Keratinocyte (primary cell): Measurements from ENCODE around the gene MEF2B. TPM values are rescaled to one million over a fixed set of nuclear protein-coding genes. Genes with fewer than 3 reads are reported as not detected.
"Not testable (repeated sequence)": the region's sequence is repeated elsewhere in the genome, so short reads cannot be mapped to it uniquely, and the experiment has no call there.

Source experiments
- DNase-seq: peaks from one replicate; pipeline ENCODE4 v3.0.0-alpha.2; 2011; ENCODE audit warnings: low read depth, missing footprints, low spot score
- FAIRE-seq: peaks from 2 replicates; lab custom pipeline; 2011; peaks lifted over from hg19 to GRCh38; lab: Jason Lieb, UNC
- H2AFZ ChIP-seq: 2 replicates; pipeline ENCODE4 v1.6.0; 2012; ENCODE audit warnings: low read length, control low read depth, inconsistent platforms; ENCODE audit not compliant: control insufficient read depth
- H3K27ac ChIP-seq: 2 replicates; pipeline ENCODE4 v1.5.1; 2011; ENCODE audit warnings: low read length; ENCODE audit not compliant: control insufficient read depth, insufficient read depth
- H3K27me3 ChIP-seq: 3 replicates; pipeline ENCODE4 v1.6.0; 2011; ENCODE audit warnings: low read length; ENCODE audit not compliant: control insufficient read depth, insufficient read depth; ENCODE audit errors: extremely low read depth
- H3K36me3 ChIP-seq, 2 experiments: 2 replicates in 1 of 2; 3 replicates in 1 of 2; pipeline ENCODE4 v1.5.1; 2011; ENCODE audit warnings: low read length in 2 of 2, mild to moderate bottlenecking in 1 of 2; ENCODE audit not compliant: control insufficient read depth in 2 of 2, insufficient read depth in 2 of 2; ENCODE audit errors: extremely low read depth in 1 of 2
- H3K4me1 ChIP-seq: 3 replicates; pipeline ENCODE4 v1.5.1; 2011; ENCODE audit warnings: low read length; ENCODE audit not compliant: control insufficient read depth, insufficient read depth; ENCODE audit errors: extremely low read depth
- H3K4me2 ChIP-seq: 3 replicates; pipeline ENCODE4 v1.6.0; 2011; ENCODE audit warnings: low read depth, low read length; ENCODE audit not compliant: control insufficient read depth, insufficient read depth; ENCODE audit errors: extremely low read depth
- H3K4me3 ChIP-seq, 3 experiments: fragments of 200-600 bp in 1 of 3; sonication (generic) in 1 of 3; 2 replicates in 2 of 3; 3 replicates in 1 of 3; pipeline ENCODE4 v1.5.1; 2011 to 2016; ENCODE audit warnings: low read length in 3 of 3, mild to moderate bottlenecking in 3 of 3, control low read depth in 2 of 3, inconsistent platforms in 1 of 3, low read depth in 1 of 3, mixed read lengths in 1 of 3, mixed run types in 1 of 3, moderate library complexity in 1 of 3; ENCODE audit not compliant: control insufficient read depth in 2 of 3, insufficient read depth in 2 of 3; ENCODE audit errors: extremely low read depth in 1 of 3
- H3K79me2 ChIP-seq: 2 replicates; pipeline ENCODE4 v1.6.0; 2012; ENCODE audit warnings: low read length; ENCODE audit not compliant: control insufficient read depth, insufficient read depth
- H3K9ac ChIP-seq: 3 replicates; pipeline ENCODE4 v1.6.0; 2011; ENCODE audit warnings: low read length; ENCODE audit not compliant: control insufficient read depth, insufficient read depth; ENCODE audit errors: extremely low read depth
- H3K9me1 ChIP-seq: 3 replicates; pipeline ENCODE4 v1.6.0; 2011; ENCODE audit warnings: low read length; ENCODE audit not compliant: control insufficient read depth, insufficient read depth; ENCODE audit errors: extremely low read depth
- H3K9me3 ChIP-seq: 2 replicates; pipeline ENCODE4 v1.5.1; 2012; ENCODE audit warnings: low read depth, low read length; ENCODE audit not compliant: control insufficient read depth
- H4K20me1 ChIP-seq: 3 replicates; pipeline ENCODE4 v1.6.0; 2011; ENCODE audit warnings: low read length; ENCODE audit not compliant: control insufficient read depth, insufficient read depth; ENCODE audit errors: extremely low read depth
- CTCF ChIP-seq, 3 experiments: IDR thresholded peaks in 1 of 3; conservative IDR thresholded peaks in 1 of 3; optimal IDR thresholded peaks in 1 of 3; 2 replicates in 2 of 3; 3 replicates in 1 of 3; pipeline versions ENCODE3 to v1.5.1; 2011; ENCODE audit warnings: low read length in 3 of 3, mild to moderate bottlenecking in 3 of 3, moderate library complexity in 2 of 3, control low read depth in 1 of 3, inconsistent platforms in 1 of 3; ENCODE audit not compliant: insufficient read depth in 2 of 3; ENCODE audit errors: extremely low read depth in 1 of 3
- EZH2 ChIP-seq: IDR thresholded peaks from one replicate; pipeline ENCODE4 v1.6.1; 2012; ENCODE audit warnings: inconsistent platforms, mild to moderate bottlenecking, low read length, moderate library complexity
- dilution Hi-C: fragments of 300-500 bp; cut with MboI; formaldehyde crosslinking; loops from one replicate; pipeline ENCODE4 v1.7.0; 2020; ENCODE audit warnings: low sequenced_read_pairs; ENCODE audit not compliant: extremely low pct_ligation_motif_present
- polyA plus RNA-seq, 5 experiments: library from polyadenylated mRNA; depleted of rRNA in 3 of 5; stranded (reverse) in 3 of 5; stranded (forward) in 1 of 5; unstranded in 1 of 5; fragments of >200 nt; gene quantifications; 1 replicate in 1 of 5; 2 replicates in 3 of 5; 3 replicates in 1 of 5; pipeline versions ENCODE4 v1.2.1 to v1.2.3, GENCODE V29; 2011 to 2012; ENCODE audit warnings: missing spikeins in 2 of 5, low read depth in 1 of 5, low replicate concordance in 1 of 5

MEF2B gene
- polyA plus RNA-seq, 1 donor (not counting 4 experiments of a cell fraction or from before 2014, with no cell fraction given), result 0.05 TPM

- no peaks in the 10 kb centered on the region for H3K27me3 ChIP-seq
- H3K4me1 ChIP-seq, result no peaks in the 10 kb centered on the region
- FAIRE-seq, result no peak
- H3K27ac ChIP-seq, result no peak overlapping the region
- no peaks in the 10 kb centered on the region for H4K20me1 ChIP-seq
- H3K9ac ChIP-seq, result no peak overlapping the region
- no peaks in the 10 kb centered on the region for H3K79me2 ChIP-seq
- no peaks in the 10 kb centered on the region for H3K9me1 ChIP-seq
- no peak overlapping the region for H3K4me2 ChIP-seq
- dilution Hi-C loops, result no loop called here
- no peaks in the 10 kb centered on the region for H3K9me3 ChIP-seq
- no peak overlapping the region for H3K4me3 ChIP-seq
- DNase-seq, result no peak
- peaks cover 0 to 3% of the 10 kb centered on the region in 2 experiments for H3K36me3 ChIP-seq
- no peak overlapping the region for H2AFZ ChIP-seq
- no peak for TF ChIP-seq CTCF (optimal IDR thresholded peaks at IDR 0.05 in 1 of 3, IDR thresholded peaks at IDR 0.05 in 1 of 3, conservative IDR thresholded peaks at IDR 0.05 in 1 of 3; ENCODE audit: extremely low read depth in 1 of 3, insufficient read depth in 2 of 3, low read length in 3 of 3)
- no peak for TF ChIP-seq EZH2
Measured at GRCh38 chr19:19151418-19151817, 18.6 kb downstream of the MEF2B start.

GRCh38 chr19:19149435-19149834 is 20.6 kb downstream of the MEF2B start:
- Histone ChIP-seq H3K4me2 (no peak overlapping the region), H3K4me1 (no peaks in the 10 kb centered on the region), H3K9me1 (no peaks in the 10 kb centered on the region), H3K27ac (no peak overlapping the region), H3K27me3 (no peaks in the 10 kb centered on the region), H2AFZ (no peak overlapping the region), H3K79me2 (no peaks in the 10 kb centered on the region), H3K36me3 (peaks cover 0 to 3% of the 10 kb centered on the region in 2 experiments), H3K9me3 (no peaks in the 10 kb centered on the region), H3K4me3 (no peak overlapping the region), H3K9ac (no peak overlapping the region), H4K20me1 (no peaks in the 10 kb centered on the region)
- no peak for DNase-seq
- TF ChIP-seq EZH2 (no peak), CTCF (optimal IDR thresholded peaks at IDR 0.05 in 1 of 3, IDR thresholded peaks at IDR 0.05 in 1 of 3, conservative IDR thresholded peaks at IDR 0.05 in 1 of 3; ENCODE audit: extremely low read depth in 1 of 3, insufficient read depth in 2 of 3, low read length in 3 of 3) (no peak)
- dilution Hi-C loops, result no loop called here
- no peak for FAIRE-seq

- DNase-seq, H3K36me3 ChIP-seq, H3K4me3 ChIP-seq, H4K20me1 ChIP-seq, H2AFZ ChIP-seq, H3K4me1 ChIP-seq, H3K27ac ChIP-seq, H3K9me3 ChIP-seq, FAIRE-seq, H3K9ac ChIP-seq, H3K27me3 ChIP-seq, H3K9me1 ChIP-seq, dilution Hi-C loops, H3K79me2 ChIP-seq, H3K4me2 ChIP-seq: not testable (repeated sequence)
Measured at GRCh38 chr19:19148504-19148903, 21.6 kb downstream of the MEF2B start.
